Keratinocyte (primary cell): ENCODE results near the gene RNF112.

Source experiments
- EZH2 ChIP-seq: IDR thresholded peaks from one replicate; pipeline ENCODE4 v1.6.1; 2012; ENCODE audit warnings: inconsistent platforms, mild to moderate bottlenecking, low read length, moderate library complexity
- TF ChIP-seq, protein P1 (sequence below), 3 experiments: IDR thresholded peaks in 1 of 3; conservative IDR thresholded peaks in 1 of 3; optimal IDR thresholded peaks in 1 of 3; 2 replicates in 2 of 3; 3 replicates in 1 of 3; pipeline versions ENCODE3 to v1.5.1; 2011; ENCODE audit warnings: low read length in 3 of 3, mild to moderate bottlenecking in 3 of 3, moderate library complexity in 2 of 3, control low read depth in 1 of 3, inconsistent platforms in 1 of 3; ENCODE audit not compliant: insufficient read depth in 2 of 3; ENCODE audit errors: extremely low read depth in 1 of 3

DNA sequence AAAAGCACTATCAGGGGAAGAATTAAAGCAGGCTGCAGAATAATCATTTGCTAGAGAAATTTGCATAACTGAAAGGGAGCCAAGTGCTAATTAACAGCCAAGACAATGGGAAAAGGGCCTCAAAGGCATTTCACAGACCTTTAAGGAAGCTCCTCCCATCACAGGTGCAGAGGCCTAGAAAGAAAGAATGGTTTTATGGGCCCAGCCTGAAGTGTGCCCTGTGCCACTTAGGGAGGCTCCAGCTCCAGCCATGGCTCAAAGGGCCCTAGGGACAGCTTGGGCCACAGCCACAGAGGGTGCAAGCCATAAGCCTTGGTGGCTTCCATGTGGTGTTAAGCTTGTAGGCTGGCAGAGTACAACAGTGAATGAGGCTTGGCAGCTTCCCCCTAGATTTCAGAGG is 50.1 kb downstream of the RNF112 start:
- TF ChIP-seq, protein P1, sequence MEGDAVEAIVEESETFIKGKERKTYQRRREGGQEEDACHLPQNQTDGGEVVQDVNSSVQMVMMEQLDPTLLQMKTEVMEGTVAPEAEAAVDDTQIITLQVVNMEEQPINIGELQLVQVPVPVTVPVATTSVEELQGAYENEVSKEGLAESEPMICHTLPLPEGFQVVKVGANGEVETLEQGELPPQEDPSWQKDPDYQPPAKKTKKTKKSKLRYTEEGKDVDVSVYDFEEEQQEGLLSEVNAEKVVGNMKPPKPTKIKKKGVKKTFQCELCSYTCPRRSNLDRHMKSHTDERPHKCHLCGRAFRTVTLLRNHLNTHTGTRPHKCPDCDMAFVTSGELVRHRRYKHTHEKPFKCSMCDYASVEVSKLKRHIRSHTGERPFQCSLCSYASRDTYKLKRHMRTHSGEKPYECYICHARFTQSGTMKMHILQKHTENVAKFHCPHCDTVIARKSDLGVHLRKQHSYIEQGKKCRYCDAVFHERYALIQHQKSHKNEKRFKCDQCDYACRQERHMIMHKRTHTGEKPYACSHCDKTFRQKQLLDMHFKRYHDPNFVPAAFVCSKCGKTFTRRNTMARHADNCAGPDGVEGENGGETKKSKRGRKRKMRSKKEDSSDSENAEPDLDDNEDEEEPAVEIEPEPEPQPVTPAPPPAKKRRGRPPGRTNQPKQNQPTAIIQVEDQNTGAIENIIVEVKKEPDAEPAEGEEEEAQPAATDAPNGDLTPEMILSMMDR (optimal IDR thresholded peaks at IDR 0.05 in 1 of 3, IDR thresholded peaks at IDR 0.05 in 1 of 3, conservative IDR thresholded peaks at IDR 0.05 in 1 of 3; ENCODE audit: extremely low read depth in 1 of 3, insufficient read depth in 2 of 3, low read length in 3 of 3): no peak
- TF ChIP-seq EZH2: no peak
